ENCODE measurements around the gene MMS19.
A peak's percentile ranks its signal among the peaks of the same experiment; 100 is the strongest.

GRCh38 chr10:97498841-97499560 is 779 bp upstream of the MMS19 start, which contains the start of gene UBTD1:
- peak in 1 of 2 donors; percentile 72 for TF ChIP-seq POLR2A (IDR thresholded peaks at IDR 0.05)
- TF ChIP-seq, protein P1, sequence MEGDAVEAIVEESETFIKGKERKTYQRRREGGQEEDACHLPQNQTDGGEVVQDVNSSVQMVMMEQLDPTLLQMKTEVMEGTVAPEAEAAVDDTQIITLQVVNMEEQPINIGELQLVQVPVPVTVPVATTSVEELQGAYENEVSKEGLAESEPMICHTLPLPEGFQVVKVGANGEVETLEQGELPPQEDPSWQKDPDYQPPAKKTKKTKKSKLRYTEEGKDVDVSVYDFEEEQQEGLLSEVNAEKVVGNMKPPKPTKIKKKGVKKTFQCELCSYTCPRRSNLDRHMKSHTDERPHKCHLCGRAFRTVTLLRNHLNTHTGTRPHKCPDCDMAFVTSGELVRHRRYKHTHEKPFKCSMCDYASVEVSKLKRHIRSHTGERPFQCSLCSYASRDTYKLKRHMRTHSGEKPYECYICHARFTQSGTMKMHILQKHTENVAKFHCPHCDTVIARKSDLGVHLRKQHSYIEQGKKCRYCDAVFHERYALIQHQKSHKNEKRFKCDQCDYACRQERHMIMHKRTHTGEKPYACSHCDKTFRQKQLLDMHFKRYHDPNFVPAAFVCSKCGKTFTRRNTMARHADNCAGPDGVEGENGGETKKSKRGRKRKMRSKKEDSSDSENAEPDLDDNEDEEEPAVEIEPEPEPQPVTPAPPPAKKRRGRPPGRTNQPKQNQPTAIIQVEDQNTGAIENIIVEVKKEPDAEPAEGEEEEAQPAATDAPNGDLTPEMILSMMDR (IDR thresholded peaks at IDR 0.05 in 4 of 5, conservative IDR thresholded peaks at IDR 0.05 in 1 of 5), result no peak
